GM23338 (cell line): Measurements from ENCODE around the gene RHOV.

Experiments
- CREB1 ChIP-seq: fragments of 250-450 bp; sonication (Bioruptor Pico); IDR thresholded peaks from 2 replicates; pipeline ENCODE4 v1.5.0; 2020; ENCODE audit warnings: low read depth, mild to moderate bottlenecking, moderate library complexity
- EZH2 ChIP-seq: fragments of 200-600 bp; sonication (generic); IDR thresholded peaks from one replicate; pipeline ENCODE4 v1.8.0; 2017; ENCODE audit warnings: antibody characterized with exemption, mild to moderate bottlenecking, low read depth; ENCODE audit not compliant: unreplicated experiment
- JUNB ChIP-seq: IDR thresholded peaks from one replicate; pipeline ENCODE4 v1.6.1; 2016; ENCODE audit warnings: antibody characterized with exemption; ENCODE audit not compliant: unreplicated experiment
- NANOG ChIP-seq: IDR thresholded peaks from 2 replicates; pipeline ENCODE4 v1.6.1; 2016; ENCODE audit warnings: antibody characterized with exemption, borderline replicate concordance
- POLR2AphosphoS5 ChIP-seq: IDR thresholded peaks from 2 replicates; pipeline ENCODE4 v1.6.1; 2016; ENCODE audit warnings: antibody characterized with exemption, low read depth
- STAT1 ChIP-seq: IDR thresholded peaks from one replicate; pipeline ENCODE4 v1.6.1; 2016; ENCODE audit warnings: antibody characterized with exemption; ENCODE audit not compliant: unreplicated experiment
- ZNF331 ChIP-seq: fragments of 250-450 bp; sonication (Bioruptor Pico); IDR thresholded peaks from 2 replicates; pipeline ENCODE4 v1.5.0; 2020; ENCODE audit warnings: low read depth, mild to moderate bottlenecking, moderate library complexity
- ZNF462 ChIP-seq: fragments of 250-450 bp; sonication (Bioruptor Pico); IDR thresholded peaks from 2 replicates; pipeline ENCODE4 v1.5.0; 2020; ENCODE audit warnings: mild to moderate bottlenecking, moderate library complexity
- TF ChIP-seq, protein P1 (sequence below), 2 experiments: fragments of 200-600 bp in 1 of 2; sonication (generic) in 1 of 2; conservative IDR thresholded peaks; 2 replicates each; pipeline versions ENCODE4 v1.5.1 to v1.6.1; 2016 to 2017; ENCODE audit warnings: antibody characterized with exemption in 2 of 2, low read depth in 2 of 2, mild to moderate bottlenecking in 2 of 2, moderate library complexity in 1 of 2
- TF ChIP-seq, protein P2 (sequence below): IDR thresholded peaks from one replicate; pipeline ENCODE4 v1.6.1; 2018; ENCODE audit warnings: antibody characterized with exemption; ENCODE audit not compliant: unreplicated experiment

DNA sequence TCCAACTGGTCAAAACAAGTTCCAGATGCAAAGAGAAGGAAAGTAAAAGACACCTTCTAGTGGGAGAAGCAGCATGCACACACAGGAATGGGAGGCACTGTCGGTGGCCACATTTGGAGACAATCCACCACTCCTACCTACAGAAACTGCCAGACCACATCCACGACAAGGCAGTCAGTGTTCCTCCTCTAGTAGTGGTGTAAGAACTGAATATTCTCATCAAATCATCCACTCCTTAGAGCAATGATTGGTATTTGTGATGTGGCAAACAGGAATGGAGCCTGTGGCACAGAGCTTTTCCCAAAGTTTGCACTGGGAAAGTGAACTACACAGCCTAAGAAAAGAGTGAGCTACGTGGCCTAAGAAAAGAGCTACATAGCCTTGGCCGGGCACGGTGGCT, 35.3 kb downstream of the RHOV start:
- TF ChIP-seq, protein P1, sequence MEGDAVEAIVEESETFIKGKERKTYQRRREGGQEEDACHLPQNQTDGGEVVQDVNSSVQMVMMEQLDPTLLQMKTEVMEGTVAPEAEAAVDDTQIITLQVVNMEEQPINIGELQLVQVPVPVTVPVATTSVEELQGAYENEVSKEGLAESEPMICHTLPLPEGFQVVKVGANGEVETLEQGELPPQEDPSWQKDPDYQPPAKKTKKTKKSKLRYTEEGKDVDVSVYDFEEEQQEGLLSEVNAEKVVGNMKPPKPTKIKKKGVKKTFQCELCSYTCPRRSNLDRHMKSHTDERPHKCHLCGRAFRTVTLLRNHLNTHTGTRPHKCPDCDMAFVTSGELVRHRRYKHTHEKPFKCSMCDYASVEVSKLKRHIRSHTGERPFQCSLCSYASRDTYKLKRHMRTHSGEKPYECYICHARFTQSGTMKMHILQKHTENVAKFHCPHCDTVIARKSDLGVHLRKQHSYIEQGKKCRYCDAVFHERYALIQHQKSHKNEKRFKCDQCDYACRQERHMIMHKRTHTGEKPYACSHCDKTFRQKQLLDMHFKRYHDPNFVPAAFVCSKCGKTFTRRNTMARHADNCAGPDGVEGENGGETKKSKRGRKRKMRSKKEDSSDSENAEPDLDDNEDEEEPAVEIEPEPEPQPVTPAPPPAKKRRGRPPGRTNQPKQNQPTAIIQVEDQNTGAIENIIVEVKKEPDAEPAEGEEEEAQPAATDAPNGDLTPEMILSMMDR (conservative IDR thresholded peaks at IDR 0.05; ENCODE audit: low read depth in 2 of 2), result no peak
- TF ChIP-seq JUNB, result no peak
- no peak for TF ChIP-seq POLR2AphosphoS5
- no peak for TF ChIP-seq ZNF462 (CRISPR knock-in tag)
- TF ChIP-seq STAT1, result no peak
- no peak for TF ChIP-seq EZH2
- no peak for TF ChIP-seq NANOG
- no peak for TF ChIP-seq CREB1 (CRISPR knock-in tag)
- TF ChIP-seq, protein P2, sequence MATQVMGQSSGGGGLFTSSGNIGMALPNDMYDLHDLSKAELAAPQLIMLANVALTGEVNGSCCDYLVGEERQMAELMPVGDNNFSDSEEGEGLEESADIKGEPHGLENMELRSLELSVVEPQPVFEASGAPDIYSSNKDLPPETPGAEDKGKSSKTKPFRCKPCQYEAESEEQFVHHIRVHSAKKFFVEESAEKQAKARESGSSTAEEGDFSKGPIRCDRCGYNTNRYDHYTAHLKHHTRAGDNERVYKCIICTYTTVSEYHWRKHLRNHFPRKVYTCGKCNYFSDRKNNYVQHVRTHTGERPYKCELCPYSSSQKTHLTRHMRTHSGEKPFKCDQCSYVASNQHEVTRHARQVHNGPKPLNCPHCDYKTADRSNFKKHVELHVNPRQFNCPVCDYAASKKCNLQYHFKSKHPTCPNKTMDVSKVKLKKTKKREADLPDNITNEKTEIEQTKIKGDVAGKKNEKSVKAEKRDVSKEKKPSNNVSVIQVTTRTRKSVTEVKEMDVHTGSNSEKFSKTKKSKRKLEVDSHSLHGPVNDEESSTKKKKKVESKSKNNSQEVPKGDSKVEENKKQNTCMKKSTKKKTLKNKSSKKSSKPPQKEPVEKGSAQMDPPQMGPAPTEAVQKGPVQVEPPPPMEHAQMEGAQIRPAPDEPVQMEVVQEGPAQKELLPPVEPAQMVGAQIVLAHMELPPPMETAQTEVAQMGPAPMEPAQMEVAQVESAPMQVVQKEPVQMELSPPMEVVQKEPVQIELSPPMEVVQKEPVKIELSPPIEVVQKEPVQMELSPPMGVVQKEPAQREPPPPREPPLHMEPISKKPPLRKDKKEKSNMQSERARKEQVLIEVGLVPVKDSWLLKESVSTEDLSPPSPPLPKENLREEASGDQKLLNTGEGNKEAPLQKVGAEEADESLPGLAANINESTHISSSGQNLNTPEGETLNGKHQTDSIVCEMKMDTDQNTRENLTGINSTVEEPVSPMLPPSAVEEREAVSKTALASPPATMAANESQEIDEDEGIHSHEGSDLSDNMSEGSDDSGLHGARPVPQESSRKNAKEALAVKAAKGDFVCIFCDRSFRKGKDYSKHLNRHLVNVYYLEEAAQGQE, result no peak
- TF ChIP-seq ZNF331 (CRISPR knock-in tag), result no peak
